Left cardiac atrium (tissue), 4 donors: ENCODE results near the gene GNAT2. TPM values are rescaled to one million over a fixed set of nuclear protein-coding genes. Genes with fewer than 3 reads are reported as not detected.

Experiments used
- ATAC-seq, 2 donors: fragments of 200-7000 bp; cut with Tn5 transposase; one replicate each; pipeline ENCODE4 v1.9.1; 2020; ENCODE audit warnings: mild to moderate bottlenecking in 2 of 2, moderate library complexity in 2 of 2
- DNase-seq: peaks from one replicate; pipeline ENCODE4 v3.0.0-alpha.2; 2020
- intact Hi-C, 2 donors: fragments of 100-400 bp; cut with DNase I; formaldehyde crosslinking; loops; one replicate each; pipeline versions ENCODE4 v1.14.1 to v1.15.1; 2022 to 2023
- total RNA-seq, 2 donors: library from RNA; stranded (reverse); fragmentation: NEBNext Ultra II Directional; extraction: Animal tissue kit (Norgen Biotek cat#: 25700); gene quantifications; one replicate each; pipeline ENCODE4 v1.2.1, GENCODE V29; 2021
- donor health status: DM: no; HTN: yes; CAD: no.
- donor health status: DM: no; HTN: yes; CAD: no; lungs with severe emphysema.
- donor health status: DM: yes; HTN: yes; CAD: no.
- donor health status: Dilated cardiomyopathy.

GNAT2 gene
- total RNA-seq, 2 donors from 2014 or later, result not detected

DNA sequence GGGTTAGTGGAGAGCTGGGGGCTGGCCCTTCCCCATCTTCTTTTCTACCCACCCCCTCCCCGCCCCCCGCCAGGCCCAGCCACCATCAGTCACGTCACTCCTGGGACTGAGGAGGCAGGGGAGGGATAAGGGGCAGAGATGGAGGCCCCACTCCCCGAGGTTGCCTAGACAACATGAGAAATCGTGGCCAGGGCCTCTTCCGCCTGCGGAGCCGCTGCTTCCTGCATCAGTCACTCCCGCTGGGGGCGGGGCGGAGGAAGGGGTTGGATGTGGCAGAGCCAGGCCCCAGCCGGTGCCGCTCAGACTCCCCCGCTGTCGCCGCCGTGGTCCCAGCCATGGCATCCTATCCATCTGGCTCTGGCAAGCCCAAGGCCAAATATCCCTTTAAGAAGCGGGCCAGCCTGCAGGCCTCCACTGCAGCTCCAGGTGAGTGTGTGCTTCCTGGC, 1.4 kb upstream of the GNAT2 start:
- DNase-seq (peak; percentile 98), ATAC-seq (peak; percentile 82 to 85)
- intact Hi-C loops, result loop anchor here in 1 of 2 donors (2.0 kb wide), 1 partner anchor 74 kb away; no protein-coding TSS in a partner anchor

DNA sequence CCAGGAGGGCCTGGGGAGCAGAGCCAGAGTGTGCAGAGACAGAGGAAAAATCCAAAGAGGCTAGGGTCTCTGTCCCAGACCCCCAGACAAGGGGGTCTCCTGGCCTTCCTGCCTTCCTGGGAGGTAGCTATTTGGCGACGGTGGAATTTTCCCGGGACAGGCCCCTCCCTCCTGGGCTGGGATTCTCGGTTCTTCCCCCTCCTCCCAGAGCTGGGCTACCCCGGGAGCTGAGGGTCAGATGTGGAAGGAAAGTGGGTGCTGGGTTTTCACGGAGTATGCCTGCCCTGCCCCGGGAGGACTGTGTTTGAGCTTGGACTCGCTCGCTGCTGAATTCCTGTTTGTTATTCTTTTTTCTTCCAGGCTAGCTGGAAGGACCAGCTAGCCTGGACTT, 980 bp upstream of the GNAT2 start:
- ATAC-seq, result peak; percentile 32 to 51
- DNase-seq, result peak; percentile 54
- intact Hi-C loops, result loop anchor here in 1 of 2 donors (2.0 kb wide), 1 partner anchor 74 kb away; no protein-coding TSS in a partner anchor

DNA sequence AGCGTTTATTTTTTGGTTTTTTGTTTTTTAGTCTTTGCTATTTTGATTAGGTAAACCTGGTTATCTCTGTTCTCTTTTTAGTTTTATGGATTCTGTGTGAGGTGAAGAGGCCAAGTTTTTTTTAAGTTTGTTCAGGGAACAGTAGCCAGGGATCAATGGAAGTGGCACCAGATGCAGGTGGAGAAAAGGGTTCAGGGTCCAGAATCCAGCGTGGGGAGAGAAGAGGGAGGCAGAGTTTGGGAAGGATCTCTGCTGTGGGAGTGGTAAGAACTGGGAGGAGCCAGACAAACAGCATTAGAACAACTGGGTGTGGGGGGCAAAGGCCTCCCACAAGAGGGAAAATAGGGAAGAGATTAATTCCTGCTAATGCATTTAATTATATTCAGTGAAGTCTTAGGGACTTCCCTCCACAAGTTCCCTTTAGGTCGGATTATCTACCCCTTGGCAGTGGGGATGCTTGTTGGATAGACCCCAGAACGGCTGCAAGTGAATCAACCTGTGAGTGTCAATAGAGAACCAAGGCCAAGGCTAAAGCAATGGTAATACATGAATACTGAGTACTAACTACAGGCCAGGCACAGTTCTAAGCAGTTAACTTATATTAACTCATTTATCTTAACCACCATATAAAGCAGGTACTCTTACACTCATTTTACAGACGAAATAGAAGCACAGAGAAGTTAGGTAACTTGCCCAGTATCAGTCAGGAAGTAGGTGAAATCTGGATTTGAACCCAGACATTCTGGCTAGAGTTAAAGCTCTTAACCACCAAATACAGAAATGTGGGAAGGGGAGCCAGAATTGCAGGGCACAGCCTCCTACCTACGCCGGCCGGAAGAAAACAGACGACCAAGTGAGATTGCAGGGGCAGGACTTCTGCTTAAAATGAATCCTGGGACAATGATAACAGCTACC, 498 bp downstream of the GNAT2 start:
- intact Hi-C loops, result no loop called here
- DNase-seq (no peak), ATAC-seq (no peak)

DNA sequence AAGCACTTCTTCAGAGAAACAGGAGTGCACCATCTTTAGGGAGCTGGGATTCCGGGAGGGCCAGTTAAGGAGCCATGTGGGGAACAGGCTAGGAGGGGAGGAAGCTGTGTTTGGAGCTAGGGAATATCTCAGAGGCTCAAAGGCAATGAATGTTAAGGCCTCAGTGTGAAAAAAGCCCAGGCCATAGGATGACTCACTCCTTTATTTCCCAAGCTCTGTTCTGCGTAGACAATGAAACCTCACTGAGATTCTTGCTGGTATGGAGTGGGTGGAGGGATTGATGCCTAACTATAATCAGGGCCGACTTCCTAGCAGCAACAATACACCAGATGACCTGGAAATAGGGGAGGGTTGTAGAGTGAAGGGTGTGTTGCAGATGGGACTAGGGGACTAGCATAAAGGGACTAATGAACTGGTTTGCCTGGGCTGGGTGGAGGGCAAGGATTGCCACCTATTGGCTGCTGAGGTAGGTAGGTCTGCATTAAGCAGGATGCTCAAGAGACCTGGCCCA, 2.1 kb downstream of the GNAT2 start:
- ATAC-seq (peak in 1 of 2 donors; percentile 2), DNase-seq (no peak)
- intact Hi-C loops, result no loop called here

DNA sequence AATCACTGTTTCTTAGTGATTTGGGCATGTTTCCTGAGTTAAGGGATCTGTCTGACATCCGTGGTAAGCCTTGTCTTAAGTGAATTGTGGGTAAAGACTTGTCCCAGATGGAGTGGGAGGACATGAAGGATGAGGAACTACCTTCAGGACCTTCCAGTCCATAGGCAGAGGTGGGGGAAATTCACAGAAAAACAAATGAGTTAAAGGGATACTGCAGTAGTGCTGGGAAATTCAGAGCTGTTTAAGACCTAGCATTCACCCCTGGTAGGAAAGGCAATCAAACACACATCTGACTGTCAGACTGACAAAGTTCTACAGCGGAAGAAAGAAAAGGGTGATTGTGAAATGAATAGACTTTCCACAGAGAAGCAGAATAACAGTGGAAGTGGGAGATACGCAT, 3.0 kb downstream of the GNAT2 start:
- no peak for DNase-seq
- ATAC-seq, result no peak
- intact Hi-C loops, result no loop called here

DNA sequence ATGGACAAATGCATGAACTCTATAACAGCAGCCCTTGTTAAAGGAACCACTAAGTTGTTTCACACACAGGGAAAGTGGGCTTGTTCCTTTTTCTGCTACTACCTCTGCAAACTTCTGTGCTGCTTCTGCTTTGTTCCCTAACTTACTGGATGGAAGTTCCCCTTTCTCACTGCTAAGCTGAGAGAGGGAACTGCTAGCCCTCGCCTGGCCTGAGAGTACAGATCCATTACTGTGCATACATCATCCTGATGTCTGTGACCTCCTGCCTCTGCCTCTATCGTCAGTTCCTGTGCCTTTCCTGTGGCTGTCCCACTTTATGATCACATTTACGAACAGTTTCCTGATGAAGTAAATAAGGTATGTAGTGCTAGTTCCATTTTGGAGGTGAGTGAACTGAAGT, 3.5 kb downstream of the GNAT2 start:
- DNase-seq, result peak; percentile 38
- intact Hi-C loops, result no loop called here
- peak in 1 of 2 donors; percentile 10 for ATAC-seq

DNA sequence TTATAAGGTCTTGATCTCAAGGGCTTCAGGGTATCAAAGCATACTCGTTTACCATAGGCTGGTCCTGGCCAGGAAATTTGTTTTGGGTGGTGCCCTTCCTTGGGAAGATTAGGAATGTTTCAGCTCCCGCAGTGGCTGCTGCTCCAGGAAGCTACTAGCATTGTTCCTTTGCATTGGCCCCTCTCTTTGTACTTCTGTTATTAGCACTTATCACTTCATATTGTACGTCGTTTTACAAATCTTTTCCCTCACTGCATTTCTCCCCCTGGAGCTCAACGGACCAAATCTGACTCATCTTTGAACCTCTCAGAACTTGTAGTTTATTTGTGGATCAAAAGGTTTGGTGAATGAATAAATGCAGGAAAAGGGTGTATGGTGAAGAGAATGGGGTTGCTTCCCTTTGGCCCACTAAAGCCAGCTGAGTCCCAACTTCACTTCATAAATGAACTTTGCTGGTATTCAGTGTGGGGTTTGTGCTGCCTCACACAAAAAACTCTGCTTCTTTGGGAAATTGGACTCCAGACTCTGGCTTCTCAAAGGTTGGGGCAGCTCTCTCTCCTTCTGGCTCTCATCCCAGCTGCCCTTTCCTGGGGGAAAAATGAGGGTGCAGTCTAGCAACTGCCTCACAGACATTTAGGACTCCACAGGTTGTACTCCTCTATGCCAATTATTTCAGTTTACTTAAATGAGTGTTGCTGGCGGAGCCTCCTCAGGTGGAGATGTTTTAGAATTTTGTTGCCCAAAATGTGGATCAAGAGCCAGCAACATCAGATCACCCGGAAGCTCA, 5.9 kb downstream of the GNAT2 start:
- DNase-seq (peak; percentile 33), ATAC-seq (no peak)
- intact Hi-C loops, result no loop called here

DNA sequence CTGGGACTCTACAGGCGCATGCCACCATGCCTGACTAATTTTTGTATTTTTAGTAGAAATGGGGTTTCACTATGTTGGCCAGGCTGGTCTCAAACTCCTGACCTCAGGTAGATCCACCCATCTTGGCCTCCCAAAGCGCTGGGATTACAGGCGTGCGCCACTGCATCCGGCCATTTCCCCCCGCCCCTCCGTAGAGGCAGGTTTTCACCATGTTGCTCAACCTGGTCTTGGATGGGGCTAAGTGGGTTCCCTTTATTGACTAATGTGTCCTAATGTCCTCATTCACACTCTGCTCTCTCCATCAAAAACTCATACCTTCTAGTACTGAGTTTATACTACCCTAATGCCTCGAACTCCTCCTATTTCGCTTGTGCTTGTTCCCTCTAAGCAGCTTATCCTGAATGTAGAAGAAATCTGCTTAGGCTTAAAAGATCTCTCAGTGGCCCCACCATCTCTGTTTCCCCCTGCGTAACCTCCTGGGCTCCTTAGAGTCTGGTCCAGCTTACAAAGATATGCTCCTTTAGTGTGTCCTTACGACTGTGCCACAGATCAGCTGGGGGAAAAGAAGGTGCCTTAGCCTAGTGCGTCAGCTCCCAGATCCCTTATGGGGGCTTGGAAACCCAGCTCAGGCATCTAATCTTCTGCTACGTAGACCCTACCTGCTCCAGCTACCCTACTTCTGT, 8.0 kb downstream of the GNAT2 start:
- no peak for ATAC-seq
- intact Hi-C loops, result no loop called here
- DNase-seq, result no peak

DNA sequence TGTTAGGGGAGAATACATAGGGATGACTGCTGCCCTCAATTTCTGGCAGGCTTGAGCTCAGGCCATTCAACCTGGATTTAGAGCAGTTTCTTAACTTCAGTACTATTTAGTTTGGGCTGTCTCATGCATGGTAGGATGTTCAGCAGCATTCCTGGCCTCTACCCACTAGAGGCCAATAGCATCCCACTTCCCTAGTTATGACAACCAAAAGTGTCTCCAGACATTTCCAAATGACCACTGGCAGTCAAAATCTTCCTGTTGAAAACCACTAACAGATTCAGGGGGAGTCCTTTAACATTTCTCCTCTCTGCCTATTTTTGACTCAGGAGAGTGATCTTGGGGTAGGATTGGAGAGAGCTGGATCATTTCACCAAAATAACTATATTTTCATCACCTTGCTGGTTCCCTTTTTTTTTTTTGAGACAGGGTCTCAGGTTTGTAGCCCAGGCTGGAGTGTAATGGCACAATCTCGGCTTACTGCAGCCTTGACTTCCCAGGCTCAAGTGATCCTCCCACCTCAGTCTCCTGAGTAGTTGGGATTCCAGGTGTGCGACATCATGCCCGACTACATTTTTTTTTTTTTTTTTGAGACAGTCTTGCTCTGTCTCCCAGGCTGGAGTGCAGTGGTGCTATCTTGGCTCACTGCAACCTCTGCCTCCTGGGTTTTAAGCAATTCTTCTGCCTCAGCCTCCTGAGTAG, 8.7 kb downstream of the GNAT2 start:
- DNase-seq, result no peak

DNA sequence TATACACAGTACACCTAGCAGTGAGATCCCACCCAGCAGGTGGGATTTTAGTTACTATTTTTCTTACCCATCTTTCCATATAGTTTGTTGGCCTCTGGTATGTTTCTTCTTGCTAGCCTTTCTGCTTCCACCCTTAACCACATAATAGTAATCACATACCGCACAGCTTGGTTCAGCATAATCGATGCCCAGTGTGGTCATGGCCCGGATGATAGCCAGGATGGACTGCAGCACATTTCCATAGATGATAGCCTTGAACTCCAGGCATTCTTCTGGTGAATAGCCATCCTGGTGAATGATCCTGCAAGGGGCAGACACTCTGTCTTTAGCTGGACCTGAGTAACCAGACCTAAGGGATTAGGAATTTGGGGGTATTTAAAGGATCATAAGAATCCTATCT, 9.5 kb downstream of the GNAT2 start:
- DNase-seq (no peak), ATAC-seq (no peak)
- intact Hi-C loops, result no loop called here

More for the DNA sequence above, 8.7 kb downstream of the GNAT2 start:
- ATAC-seq, result no peak
- intact Hi-C loops, result no loop called here

DNA sequence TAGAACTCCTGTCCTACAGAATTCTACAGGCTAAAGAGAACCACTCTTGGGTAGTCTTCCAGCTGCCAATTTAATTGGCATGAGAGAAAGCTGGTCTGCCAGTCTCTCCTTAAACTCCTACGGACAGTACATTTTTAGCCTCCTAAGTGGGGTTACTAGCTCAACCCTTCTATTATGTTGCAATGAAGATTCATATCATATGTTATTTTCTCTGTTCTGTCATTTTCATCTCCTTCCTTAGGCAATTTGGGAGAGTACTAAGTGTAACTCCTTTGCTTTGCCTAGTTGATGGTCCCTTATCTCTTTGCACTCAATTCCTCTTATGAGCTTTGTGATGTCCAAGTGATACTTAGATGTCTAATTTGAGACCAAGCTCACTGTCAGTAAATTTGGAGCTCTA, 14.0 kb downstream of the GNAT2 start:
- intact Hi-C loops, result no loop called here
- ATAC-seq, result no peak
- no peak for DNase-seq

DNA sequence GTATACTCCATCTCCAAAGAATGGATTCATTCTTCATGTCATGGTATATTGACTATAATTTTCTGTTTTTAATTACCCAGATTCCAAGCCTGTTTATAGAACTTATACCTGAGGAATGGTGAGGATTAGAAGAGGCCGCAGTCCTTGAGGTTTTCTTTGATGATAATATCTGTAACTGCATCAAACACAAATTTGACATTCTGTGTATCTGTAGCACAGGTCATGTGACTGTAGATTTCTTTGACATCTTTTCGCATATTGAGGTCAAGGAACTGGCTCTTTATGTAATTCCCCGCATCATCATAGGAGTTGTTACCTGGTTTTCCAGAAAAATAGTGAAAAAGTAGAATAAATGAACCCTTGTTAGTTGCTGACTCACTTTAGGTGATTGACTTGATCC, 16.2 kb downstream of the GNAT2 start:
- intact Hi-C loops, result no loop called here
- DNase-seq (no peak), ATAC-seq (no peak)

DNA sequence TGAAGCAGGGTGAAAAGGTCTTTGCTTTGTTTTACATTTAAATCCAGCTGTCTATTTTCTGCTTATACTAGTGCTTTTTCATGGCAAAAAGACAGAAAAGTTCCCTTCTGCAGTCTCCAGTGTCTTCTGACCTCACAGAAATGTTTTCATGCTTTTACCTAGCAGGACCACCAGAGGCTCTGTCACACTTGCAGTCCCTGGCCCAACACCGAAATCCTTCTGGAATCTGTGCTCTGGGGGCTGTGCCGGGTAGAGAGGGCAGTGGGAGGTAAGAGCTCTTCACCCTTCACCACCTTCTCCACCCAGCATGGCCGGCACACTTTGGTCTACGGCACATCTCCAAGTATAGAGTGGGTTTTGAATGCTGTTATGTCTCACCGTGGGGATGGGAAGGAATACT, 20.8 kb downstream of the GNAT2 start:
- DNase-seq (no peak), ATAC-seq (no peak)
- intact Hi-C loops, result no loop called here

DNA sequence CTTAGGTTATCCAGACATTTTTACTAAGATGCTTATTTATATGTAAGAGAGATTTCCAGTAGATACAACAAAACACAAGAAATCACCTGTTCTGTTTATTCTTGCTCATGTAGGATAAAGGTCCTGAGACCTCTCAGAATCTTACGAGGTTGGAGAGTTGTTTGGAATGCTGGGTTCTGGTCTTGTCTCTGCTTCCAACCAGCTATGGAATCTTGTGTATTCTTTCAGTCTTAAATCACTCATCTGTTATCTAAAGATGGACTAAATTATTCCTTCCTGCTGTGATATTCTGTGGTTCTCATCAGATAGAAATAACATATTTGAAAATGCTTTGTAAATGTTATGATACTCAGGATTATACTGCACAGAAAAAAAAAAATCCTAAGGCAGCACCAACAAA, 21.3 kb downstream of the GNAT2 start:
- DNase-seq, result no peak
- intact Hi-C loops, result no loop called here
- ATAC-seq, result no peak

DNA sequence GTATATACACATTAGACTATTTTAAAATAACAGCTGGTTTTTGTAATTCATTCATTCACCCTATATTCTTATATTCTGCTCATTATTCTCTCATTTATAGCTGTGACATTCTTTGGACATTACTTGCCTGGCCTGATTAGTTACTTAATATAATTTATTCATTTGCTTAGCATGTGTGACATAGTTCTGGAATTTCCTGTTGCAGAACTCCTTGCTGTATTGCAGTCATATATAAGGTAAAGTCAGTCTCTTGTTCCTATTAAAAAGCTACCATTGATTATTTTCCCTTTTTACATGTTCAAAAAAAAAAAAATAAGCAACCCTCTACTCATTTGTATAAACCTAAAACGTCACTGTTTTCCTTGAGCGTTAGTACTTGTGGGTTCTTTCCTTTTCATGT, 23.9 kb downstream of the GNAT2 start:
- intact Hi-C loops, result no loop called here

DNA sequence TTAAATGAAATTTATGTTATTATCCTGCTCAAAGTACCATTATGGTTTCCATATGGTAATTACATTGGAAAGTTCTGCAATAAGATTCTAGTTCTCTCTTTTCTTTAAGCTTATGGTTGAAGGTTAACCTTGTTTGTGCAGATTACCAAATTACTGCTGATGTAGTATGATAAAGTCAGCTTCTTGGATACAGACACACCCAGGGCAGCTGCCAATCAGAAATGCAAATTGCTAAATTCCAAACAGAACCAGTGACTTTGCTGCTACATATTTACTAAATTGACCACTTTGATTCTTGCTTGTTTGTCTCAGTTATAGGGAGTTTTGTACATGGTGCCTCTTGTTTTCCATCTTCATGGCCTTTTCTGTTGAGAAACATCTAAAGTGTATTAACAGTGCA, 26.5 kb downstream of the GNAT2 start:
- no peak for DNase-seq
- intact Hi-C loops, result no loop called here

More for the DNA sequence above, 23.9 kb downstream of the GNAT2 start:
- DNase-seq, result no peak
- no peak for ATAC-seq

DNA sequence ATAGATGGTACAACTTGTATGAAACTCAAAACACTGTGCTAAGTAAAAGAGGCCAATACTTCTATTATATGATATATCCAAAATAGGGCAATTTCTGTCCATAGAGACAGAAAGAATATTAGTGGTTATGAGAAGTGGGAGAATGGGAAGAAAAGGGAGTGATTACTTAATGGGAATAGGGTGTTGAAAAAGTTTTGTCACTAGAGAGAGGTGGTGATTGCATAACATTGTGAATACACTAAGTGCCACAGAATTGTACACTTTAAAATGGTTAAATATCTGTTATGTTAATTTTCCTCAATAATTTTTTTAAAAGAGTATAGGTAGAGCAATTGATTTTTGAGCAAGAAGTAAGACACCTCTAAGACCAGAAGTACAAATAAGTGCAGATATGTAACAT, 29.7 kb downstream of the GNAT2 start:
- DNase-seq (no peak), ATAC-seq (no peak)
- intact Hi-C loops, result no loop called here

More for the DNA sequence above, 26.5 kb downstream of the GNAT2 start:
- ATAC-seq, result no peak

DNA sequence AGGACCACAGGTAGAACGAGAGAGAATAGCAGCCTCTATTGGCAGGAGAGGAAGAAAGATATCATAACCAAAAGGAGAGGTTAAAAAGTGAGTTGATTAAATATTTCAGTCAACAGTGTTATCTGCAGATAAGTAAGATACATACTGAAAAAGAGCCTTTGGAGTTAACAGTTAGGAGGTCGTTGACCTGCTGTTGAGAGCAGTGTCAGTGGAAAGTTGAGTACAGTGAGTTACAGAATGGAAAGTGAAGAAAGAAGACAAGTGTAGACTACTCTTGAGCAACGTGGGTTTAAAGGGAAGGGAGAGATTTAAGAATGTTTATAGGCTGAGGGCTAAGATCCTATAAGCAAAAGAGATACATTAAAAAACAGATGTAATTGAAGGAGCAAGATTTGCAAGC, 30.2 kb downstream of the GNAT2 start:
- DNase-seq (no peak), ATAC-seq (no peak)
- intact Hi-C loops, result no loop called here

DNA sequence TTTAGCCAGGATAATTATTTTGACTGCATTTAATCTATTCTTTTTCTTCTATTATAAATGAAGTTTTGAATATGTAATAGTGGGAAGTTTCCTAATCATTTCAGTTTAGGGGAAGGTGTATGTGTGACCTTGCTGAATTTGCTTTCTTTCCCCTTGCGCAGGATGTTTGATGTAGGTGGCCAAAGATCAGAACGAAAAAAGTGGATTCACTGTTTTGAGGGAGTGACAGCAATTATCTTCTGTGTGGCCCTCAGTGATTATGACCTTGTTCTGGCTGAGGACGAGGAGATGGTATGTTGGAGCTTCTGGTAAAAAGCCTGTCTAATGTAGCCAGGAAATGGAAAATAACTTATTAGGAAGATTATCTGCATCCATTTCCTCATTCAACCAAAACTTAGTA, 33.4 kb downstream of the GNAT2 start:
- ATAC-seq, result no peak
- DNase-seq, result no peak
- intact Hi-C loops, result no loop called here
